ENCODE data around the gene VAV2. TPM values are rescaled to one million over a fixed set of nuclear protein-coding genes. Genes with fewer than 3 reads are reported as not detected.
"Not testable (repeated sequence)": the region's sequence is repeated elsewhere in the genome, so short reads cannot be mapped to it uniquely, and the experiment has no call there.

The VAV2 gene
- total RNA-seq, 1 experiment from 2014 or later = 3.5 TPM

GRCh38 chr9:133959171-133959570 is 33.0 kb downstream of the VAV2 start:
- Histone ChIP-seq H3K27ac (ENCODE audit: low read length) (peak overlapping the region; percentile 89), H3K27me3 (ENCODE audit: low read length) (no peaks in the 10 kb centered on the region; the same call in 1 of the 2 replicates), H3K9ac (ENCODE audit: low read length) (peak overlapping the region; percentile 67), H3K4me3 (ENCODE audit: low read length) (peak overlapping the region; percentile 55; the same call in 1 of the 2 replicates), H3K9me2 (replicated peaks; ENCODE audit: insufficient read depth, low read length) (no peaks in the 10 kb centered on the region), H3K9me3 (ENCODE audit: low read length) (no peaks in the 10 kb centered on the region), H3K4me2 (ENCODE audit: low read depth, low read length, poor library complexity, severe bottlenecking) (peak overlapping the region; percentile 73), H3K4me1 (ENCODE audit: low read length) (peaks cover 77% of the 10 kb centered on the region), H2AFZ (ENCODE audit: low read length) (no peak overlapping the region), H3K79me2 (ENCODE audit: low read length) (no peaks in the 10 kb centered on the region), H4K20me1 (ENCODE audit: insufficient read depth, low read depth, low read length) (peaks cover 7% of the 10 kb centered on the region; the same call in 1 of the 2 replicates), H3K36me3 (ENCODE audit: insufficient read depth, low read length) (no peaks in the 10 kb centered on the region)
- no peak for DNase-seq

GRCh38 chr9:133958756-133959155 is 33.4 kb downstream of the VAV2 start:
- H3K79me2 ChIP-seq (ENCODE audit: low read length) = no peaks in the 10 kb centered on the region
- peak overlapping the region; percentile 55 for H3K4me3 ChIP-seq (ENCODE audit: low read length)
- H2AFZ ChIP-seq (ENCODE audit: low read length) = no peak overlapping the region
- peaks cover 79% of the 10 kb centered on the region for H3K4me1 ChIP-seq (ENCODE audit: low read length)
- peak overlapping the region; percentile 67 for H3K9ac ChIP-seq (ENCODE audit: low read length)
- peak overlapping the region; percentile 73 for H3K4me2 ChIP-seq (ENCODE audit: low read depth, low read length, poor library complexity, severe bottlenecking)
- H3K27me3 ChIP-seq (ENCODE audit: low read length) = no peaks in the 10 kb centered on the region; the same call in 1 of the 2 replicates
- no peaks in the 10 kb centered on the region for H3K9me2 ChIP-seq (replicated peaks; ENCODE audit: insufficient read depth, low read length)
- DNase-seq = peak; percentile 75
- peak overlapping the region; percentile 89 for H3K27ac ChIP-seq (ENCODE audit: low read length)
- H4K20me1 ChIP-seq (ENCODE audit: insufficient read depth, low read depth, low read length) = peaks cover 11% of the 10 kb centered on the region; the same call in 1 of the 2 replicates
- no peaks in the 10 kb centered on the region for H3K36me3 ChIP-seq (ENCODE audit: insufficient read depth, low read length)
- H3K9me3 ChIP-seq (ENCODE audit: low read length) = no peaks in the 10 kb centered on the region

DNA sequence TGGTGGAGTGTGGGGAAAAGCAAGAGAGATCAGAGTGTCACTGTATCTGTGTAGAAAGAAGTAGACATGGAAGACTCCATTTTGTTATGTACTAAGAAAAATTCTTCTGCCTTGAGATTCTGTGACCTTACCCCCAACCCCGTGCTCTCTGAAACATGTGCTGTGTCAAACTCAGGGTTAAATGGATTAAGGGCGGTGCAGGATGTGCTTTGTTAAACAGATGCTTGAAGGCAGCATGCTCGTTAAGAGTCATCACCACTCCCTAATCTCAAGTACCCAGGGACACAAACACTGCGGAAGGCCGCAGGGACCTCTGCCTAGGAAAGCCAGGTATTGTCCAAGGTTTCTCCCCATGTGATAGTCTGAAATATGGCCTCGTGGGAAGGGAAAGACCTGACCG is 34.4 kb downstream of the VAV2 start:
- H3K27ac ChIP-seq (ENCODE audit: low read length) = peak overlapping the region; percentile 87
- H3K9me2 ChIP-seq (replicated peaks; ENCODE audit: insufficient read depth, low read length); DNase-seq; H3K27me3 ChIP-seq (ENCODE audit: low read length); H3K36me3 ChIP-seq (ENCODE audit: insufficient read depth, low read length); H3K79me2 ChIP-seq (ENCODE audit: low read length); H2AFZ ChIP-seq (ENCODE audit: low read length); H3K9me3 ChIP-seq (ENCODE audit: low read length): not testable (repeated sequence)
- peak overlapping the region; percentile 6; the same call in 1 of the 2 replicates for H3K4me3 ChIP-seq (ENCODE audit: low read length)
- H3K4me2 ChIP-seq (ENCODE audit: low read depth, low read length, poor library complexity, severe bottlenecking) = peak overlapping the region; percentile 66
- H4K20me1 ChIP-seq (ENCODE audit: insufficient read depth, low read depth, low read length) = peaks cover 14% of the 10 kb centered on the region; the same call in 1 of the 2 replicates
- peaks cover 78% of the 10 kb centered on the region for H3K4me1 ChIP-seq (ENCODE audit: low read length)
- H3K9ac ChIP-seq (ENCODE audit: low read length) = peak overlapping the region; percentile 65

- no peak for DNase-seq
- Histone ChIP-seq H3K9me2 (replicated peaks; ENCODE audit: insufficient read depth, low read length) (no peaks in the 10 kb centered on the region), H3K9me3 (ENCODE audit: low read length) (no peaks in the 10 kb centered on the region), H2AFZ (ENCODE audit: low read length) (no peak overlapping the region), H3K4me3 (ENCODE audit: low read length) (peak overlapping the region; percentile 6; the same call in 1 of the 2 replicates), H3K27me3 (ENCODE audit: low read length) (no peaks in the 10 kb centered on the region; the same call in 1 of the 2 replicates), H3K36me3 (ENCODE audit: insufficient read depth, low read length) (no peaks in the 10 kb centered on the region), H3K4me2 (ENCODE audit: low read depth, low read length, poor library complexity, severe bottlenecking) (peak overlapping the region; percentile 66), H3K9ac (ENCODE audit: low read length) (peak overlapping the region; percentile 65), H3K79me2 (ENCODE audit: low read length) (no peaks in the 10 kb centered on the region), H3K4me1 (ENCODE audit: low read length) (peaks cover 73% of the 10 kb centered on the region), H3K27ac (ENCODE audit: low read length) (peak overlapping the region; percentile 87), H4K20me1 (ENCODE audit: insufficient read depth, low read depth, low read length) (peaks cover 14% of the 10 kb centered on the region; the same call in 1 of the 2 replicates)
Observed at GRCh38 chr9:133957328-133957727, 34.8 kb downstream of the VAV2 start.

GRCh38 chr9:133956520-133957076 is 35.5 kb downstream of the VAV2 start:
- no peaks in the 10 kb centered on the region for H3K79me2 ChIP-seq (ENCODE audit: low read length)
- peak overlapping the region; percentile 65 for H3K9ac ChIP-seq (ENCODE audit: low read length)
- H4K20me1 ChIP-seq (ENCODE audit: insufficient read depth, low read depth, low read length) = peaks cover 16% of the 10 kb centered on the region; the same call in 1 of the 2 replicates
- peaks cover 66% of the 10 kb centered on the region for H3K4me1 ChIP-seq (ENCODE audit: low read length)
- no peaks in the 10 kb centered on the region for H3K9me3 ChIP-seq (ENCODE audit: low read length)
- peak overlapping the region; percentile 66 for H3K4me2 ChIP-seq (ENCODE audit: low read depth, low read length, poor library complexity, severe bottlenecking)
- H3K4me3 ChIP-seq (ENCODE audit: low read length) = peak overlapping the region; percentile 54
- H3K9me2 ChIP-seq (replicated peaks; ENCODE audit: insufficient read depth, low read length) = no peaks in the 10 kb centered on the region
- no peak overlapping the region for H2AFZ ChIP-seq (ENCODE audit: low read length)
- DNase-seq = peak; percentile 67
- H3K27ac ChIP-seq (ENCODE audit: low read length) = peak overlapping the region; percentile 87
- H3K36me3 ChIP-seq (ENCODE audit: insufficient read depth, low read length) = no peaks in the 10 kb centered on the region
- H3K27me3 ChIP-seq (ENCODE audit: low read length) = no peaks in the 10 kb centered on the region; the same call in 1 of the 2 replicates

GRCh38 chr9:133955821-133956411 is 36.2 kb downstream of the VAV2 start:
- peak overlapping the region; percentile 65 for H3K9ac ChIP-seq (ENCODE audit: low read length)
- H3K4me2 ChIP-seq (ENCODE audit: low read depth, low read length, poor library complexity, severe bottlenecking) = peak overlapping the region; percentile 66

DNA sequence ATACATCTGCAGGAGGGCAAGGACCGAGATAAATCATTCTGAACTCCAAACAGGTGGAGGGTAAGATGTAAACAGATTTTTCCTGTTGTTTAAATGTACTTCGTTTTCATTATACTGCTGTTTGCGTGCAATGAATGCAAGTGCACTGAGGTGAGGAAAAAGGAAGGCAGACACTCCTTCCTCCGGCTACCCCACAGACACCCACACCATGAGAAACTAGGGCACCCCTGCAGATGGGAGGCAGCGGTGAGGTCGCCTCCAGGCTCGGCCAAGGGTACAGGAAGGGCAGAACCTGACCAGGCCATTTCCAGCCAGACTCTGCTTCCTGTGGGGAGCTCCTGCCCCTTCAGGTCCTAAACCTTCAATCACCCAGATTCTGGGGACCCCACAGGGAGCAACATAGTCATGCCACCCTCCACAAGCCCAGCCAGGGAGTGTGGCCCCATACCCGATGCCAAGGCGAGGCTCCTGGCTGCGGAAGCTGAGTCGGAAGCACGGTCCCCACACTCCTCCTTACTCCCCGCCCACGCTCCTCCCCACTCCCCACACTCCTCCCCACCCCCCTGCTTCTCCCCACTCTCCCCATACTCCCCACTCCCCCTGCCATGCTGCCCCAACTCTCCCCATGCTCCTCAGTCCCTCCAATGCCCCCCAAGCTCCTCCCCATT is 37.1 kb downstream of the VAV2 start:
- Histone ChIP-seq H3K9me3 (ENCODE audit: low read length) (no peaks in the 10 kb centered on the region), H3K9me2 (replicated peaks; ENCODE audit: insufficient read depth, low read length) (no peaks in the 10 kb centered on the region), H3K27ac (ENCODE audit: low read length) (no peak overlapping the region), H3K36me3 (ENCODE audit: insufficient read depth, low read length) (no peaks in the 10 kb centered on the region), H3K79me2 (ENCODE audit: low read length) (no peaks in the 10 kb centered on the region), H3K9ac (ENCODE audit: low read length) (peak overlapping the region; percentile 48), H2AFZ (ENCODE audit: low read length) (no peak overlapping the region), H3K4me1 (ENCODE audit: low read length) (peaks cover 50% of the 10 kb centered on the region), H3K27me3 (ENCODE audit: low read length) (no peaks in the 10 kb centered on the region; the same call in 1 of the 2 replicates), H3K4me3 (ENCODE audit: low read length) (peak overlapping the region; percentile 37; the same call in 1 of the 2 replicates), H4K20me1 (ENCODE audit: insufficient read depth, low read depth, low read length) (peaks cover 22% of the 10 kb centered on the region; the same call in 1 of the 2 replicates), H3K4me2 (ENCODE audit: low read depth, low read length, poor library complexity, severe bottlenecking) (peak overlapping the region; percentile 47)
- no peak for DNase-seq

More at GRCh38 chr9:133955821-133956411, 36.2 kb downstream of the VAV2 start:
- Histone ChIP-seq H3K36me3 (ENCODE audit: insufficient read depth, low read length) (no peaks in the 10 kb centered on the region), H4K20me1 (ENCODE audit: insufficient read depth, low read depth, low read length) (peaks cover 18% of the 10 kb centered on the region; the same call in 1 of the 2 replicates), H3K9me2 (replicated peaks; ENCODE audit: insufficient read depth, low read length) (no peaks in the 10 kb centered on the region), H3K9me3 (ENCODE audit: low read length) (no peaks in the 10 kb centered on the region), H3K27ac (ENCODE audit: low read length) (peak overlapping the region; percentile 87), H3K4me1 (ENCODE audit: low read length) (peaks cover 59% of the 10 kb centered on the region), H3K27me3 (ENCODE audit: low read length) (no peaks in the 10 kb centered on the region; the same call in 1 of the 2 replicates), H3K79me2 (ENCODE audit: low read length) (no peaks in the 10 kb centered on the region), H3K4me3 (ENCODE audit: low read length) (peak overlapping the region; percentile 54), H2AFZ (ENCODE audit: low read length) (no peak overlapping the region)
- peak; percentile 87 for DNase-seq

Measured in Karpas-422 (cell line).